ENCODE data around the gene TMEM14B. TPM values are rescaled to one million over a fixed set of nuclear protein-coding genes. Genes with fewer than 3 reads are reported as not detected.

The TMEM14B gene

GRCh38 chr6:10792101-10792500, 44.5 kb downstream of the TMEM14B start:
- Histone ChIP-seq H3K9ac (ENCODE audit: low read depth, low read length) (no peak overlapping the region), H3K4me1 (ENCODE audit: control insufficient read depth, insufficient read depth, low read length) (no peaks in the 10 kb centered on the region), H3K9me3 (replicated peaks; ENCODE audit: low read length) (no peaks in the 10 kb centered on the region)

GRCh38 chr6:10793035-10793434, 45.4 kb downstream of the TMEM14B start:
- no peaks in the 10 kb centered on the region for H3K9me3 ChIP-seq (replicated peaks; ENCODE audit: low read length)
- H3K27me3 ChIP-seq (ENCODE audit: control insufficient read depth, insufficient read depth, low read length) = no peaks in the 10 kb centered on the region
- H3K4me1 ChIP-seq (ENCODE audit: control insufficient read depth, insufficient read depth, low read length) = no peaks in the 10 kb centered on the region
- no peak overlapping the region for H3K4me3 ChIP-seq (ENCODE audit: low read length)
- no peak overlapping the region for H3K4me2 ChIP-seq (ENCODE audit: low read length)
- H3K9ac ChIP-seq (ENCODE audit: low read depth, low read length) = no peak overlapping the region
- no peaks in the 10 kb centered on the region for H3K36me3 ChIP-seq (ENCODE audit: insufficient read depth, low read length)

More at GRCh38 chr6:10792101-10792500, 44.5 kb downstream of the TMEM14B start:
- Histone ChIP-seq H3K4me2 (ENCODE audit: low read length) (no peak overlapping the region), H3K27me3 (ENCODE audit: control insufficient read depth, insufficient read depth, low read length) (no peaks in the 10 kb centered on the region), H3K36me3 (ENCODE audit: insufficient read depth, low read length) (no peaks in the 10 kb centered on the region), H3K4me3 (ENCODE audit: low read length) (no peak overlapping the region)

- Histone ChIP-seq H3K9ac (ENCODE audit: low read depth, low read length) (no peak overlapping the region), H3K4me1 (ENCODE audit: control insufficient read depth, insufficient read depth, low read length) (no peaks in the 10 kb centered on the region), H3K9me3 (replicated peaks; ENCODE audit: low read length) (no peaks in the 10 kb centered on the region), H3K4me2 (ENCODE audit: low read length) (no peak overlapping the region), H3K4me3 (ENCODE audit: low read length) (no peak overlapping the region), H3K27me3 (ENCODE audit: control insufficient read depth, insufficient read depth, low read length) (no peaks in the 10 kb centered on the region), H3K36me3 (ENCODE audit: insufficient read depth, low read length) (no peaks in the 10 kb centered on the region)
Measured at GRCh38 chr6:10793695-10794094, 46.1 kb downstream of the TMEM14B start.

GRCh38 chr6:10794239-10794638, 46.6 kb downstream of the TMEM14B start:
- Histone ChIP-seq H3K9me3 (replicated peaks; ENCODE audit: low read length) (no peaks in the 10 kb centered on the region), H3K4me2 (ENCODE audit: low read length) (no peak overlapping the region), H3K4me3 (ENCODE audit: low read length) (no peak overlapping the region), H3K36me3 (ENCODE audit: insufficient read depth, low read length) (no peaks in the 10 kb centered on the region), H3K27me3 (ENCODE audit: control insufficient read depth, insufficient read depth, low read length) (no peaks in the 10 kb centered on the region), H3K9ac (ENCODE audit: low read depth, low read length) (no peak overlapping the region), H3K4me1 (ENCODE audit: control insufficient read depth, insufficient read depth, low read length) (no peaks in the 10 kb centered on the region)

- Histone ChIP-seq H3K4me2 (ENCODE audit: low read length) (no peak overlapping the region), H3K27me3 (ENCODE audit: control insufficient read depth, insufficient read depth, low read length) (no peaks in the 10 kb centered on the region), H3K9me3 (replicated peaks; ENCODE audit: low read length) (no peaks in the 10 kb centered on the region), H3K36me3 (ENCODE audit: insufficient read depth, low read length) (no peaks in the 10 kb centered on the region), H3K4me3 (ENCODE audit: low read length) (no peak overlapping the region), H3K9ac (ENCODE audit: low read depth, low read length) (no peak overlapping the region), H3K4me1 (ENCODE audit: control insufficient read depth, insufficient read depth, low read length) (peaks cover 5% of the 10 kb centered on the region)
Measured at GRCh38 chr6:10800810-10801209, 53.2 kb downstream of the TMEM14B start.

GRCh38 chr6:10801224-10801848, 53.7 kb downstream of the TMEM14B start:
- Histone ChIP-seq H3K9me3 (replicated peaks; ENCODE audit: low read length) (no peaks in the 10 kb centered on the region), H3K36me3 (ENCODE audit: insufficient read depth, low read length) (no peaks in the 10 kb centered on the region), H3K4me2 (ENCODE audit: low read length) (no peak overlapping the region), H3K27me3 (ENCODE audit: control insufficient read depth, insufficient read depth, low read length) (no peaks in the 10 kb centered on the region), H3K9ac (ENCODE audit: low read depth, low read length) (no peak overlapping the region), H3K4me3 (ENCODE audit: low read length) (no peak overlapping the region), H3K4me1 (ENCODE audit: control insufficient read depth, insufficient read depth, low read length) (peaks cover 5% of the 10 kb centered on the region)

Small RNA genes within 50 kb of the gene (small RNA-seq; reads per million reads assigned to genes)
- not detected for gene RNA5SP203

Data from skeletal muscle satellite cell (primary cell).